ENCODE results near the gene FOXP4.

DNA sequence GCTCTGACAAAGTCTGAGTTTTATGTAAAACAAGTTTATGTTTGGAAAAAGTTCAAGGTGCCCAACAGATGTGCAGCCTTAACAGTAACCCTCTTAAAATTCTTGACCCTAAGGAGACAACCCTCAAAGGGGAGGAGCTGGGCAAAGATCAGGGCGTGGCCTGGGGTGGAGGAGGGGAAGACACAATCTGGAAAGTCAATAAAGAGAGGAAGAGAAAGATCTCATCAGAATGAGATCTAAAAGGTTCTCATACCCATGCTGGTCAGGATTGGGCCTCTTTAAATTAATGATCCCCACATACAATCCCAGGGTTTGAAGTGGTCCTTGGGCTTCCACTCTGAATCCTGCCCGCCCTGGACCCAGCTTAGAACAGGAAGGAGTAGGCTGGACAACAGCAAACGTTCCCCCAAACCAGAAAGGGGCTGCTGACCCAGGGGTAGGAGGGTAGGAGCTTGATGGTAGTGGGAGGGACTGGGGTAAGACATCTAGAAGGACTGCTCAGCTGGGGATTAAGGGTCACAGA, 33.0 kb downstream of the FOXP4 start:
- TF ChIP-seq, protein P1, sequence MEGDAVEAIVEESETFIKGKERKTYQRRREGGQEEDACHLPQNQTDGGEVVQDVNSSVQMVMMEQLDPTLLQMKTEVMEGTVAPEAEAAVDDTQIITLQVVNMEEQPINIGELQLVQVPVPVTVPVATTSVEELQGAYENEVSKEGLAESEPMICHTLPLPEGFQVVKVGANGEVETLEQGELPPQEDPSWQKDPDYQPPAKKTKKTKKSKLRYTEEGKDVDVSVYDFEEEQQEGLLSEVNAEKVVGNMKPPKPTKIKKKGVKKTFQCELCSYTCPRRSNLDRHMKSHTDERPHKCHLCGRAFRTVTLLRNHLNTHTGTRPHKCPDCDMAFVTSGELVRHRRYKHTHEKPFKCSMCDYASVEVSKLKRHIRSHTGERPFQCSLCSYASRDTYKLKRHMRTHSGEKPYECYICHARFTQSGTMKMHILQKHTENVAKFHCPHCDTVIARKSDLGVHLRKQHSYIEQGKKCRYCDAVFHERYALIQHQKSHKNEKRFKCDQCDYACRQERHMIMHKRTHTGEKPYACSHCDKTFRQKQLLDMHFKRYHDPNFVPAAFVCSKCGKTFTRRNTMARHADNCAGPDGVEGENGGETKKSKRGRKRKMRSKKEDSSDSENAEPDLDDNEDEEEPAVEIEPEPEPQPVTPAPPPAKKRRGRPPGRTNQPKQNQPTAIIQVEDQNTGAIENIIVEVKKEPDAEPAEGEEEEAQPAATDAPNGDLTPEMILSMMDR (IDR thresholded peaks at IDR 0.05), result no peak
- TF ChIP-seq RAD21 (conservative IDR thresholded peaks at IDR 0.05 in 1 of 2, IDR thresholded peaks at IDR 0.05 in 1 of 2), result no peak
- TF ChIP-seq, protein P2, sequence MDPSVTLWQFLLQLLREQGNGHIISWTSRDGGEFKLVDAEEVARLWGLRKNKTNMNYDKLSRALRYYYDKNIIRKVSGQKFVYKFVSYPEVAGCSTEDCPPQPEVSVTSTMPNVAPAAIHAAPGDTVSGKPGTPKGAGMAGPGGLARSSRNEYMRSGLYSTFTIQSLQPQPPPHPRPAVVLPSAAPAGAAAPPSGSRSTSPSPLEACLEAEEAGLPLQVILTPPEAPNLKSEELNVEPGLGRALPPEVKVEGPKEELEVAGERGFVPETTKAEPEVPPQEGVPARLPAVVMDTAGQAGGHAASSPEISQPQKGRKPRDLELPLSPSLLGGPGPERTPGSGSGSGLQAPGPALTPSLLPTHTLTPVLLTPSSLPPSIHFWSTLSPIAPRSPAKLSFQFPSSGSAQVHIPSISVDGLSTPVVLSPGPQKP (IDR thresholded peaks at IDR 0.05; ENCODE audit: low read depth, low read length), result no peak
- TF ChIP-seq POLR2A (IDR thresholded peaks at IDR 0.05; ENCODE audit: low read length), result no peak
- no peak for TF ChIP-seq MYC (IDR thresholded peaks at IDR 0.05; ENCODE audit: borderline replicate concordance, low read length)
- TF ChIP-seq CBX2 (IDR thresholded peaks at IDR 0.05; ENCODE audit: borderline replicate concordance, low read depth), result no peak
- no peak for TF ChIP-seq SREBF2 (IDR thresholded peaks at IDR 0.05)
- no peak for TF ChIP-seq CHD2 (IDR thresholded peaks at IDR 0.05; ENCODE audit: low read length, partially characterized antibody)
- no peak for TF ChIP-seq JUN (IDR thresholded peaks at IDR 0.05)
- no peak for TF ChIP-seq MAZ (IDR thresholded peaks at IDR 0.05; ENCODE audit: borderline replicate concordance, low read depth, low read length)
- no peak for TF ChIP-seq RFX5 (IDR thresholded peaks at IDR 0.05)
- TF ChIP-seq, protein P3, sequence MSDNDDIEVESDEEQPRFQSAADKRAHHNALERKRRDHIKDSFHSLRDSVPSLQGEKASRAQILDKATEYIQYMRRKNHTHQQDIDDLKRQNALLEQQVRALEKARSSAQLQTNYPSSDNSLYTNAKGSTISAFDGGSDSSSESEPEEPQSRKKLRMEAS (IDR thresholded peaks at IDR 0.05), result no peak
- TF ChIP-seq TP53 (CRISPR knock-in tag; IDR thresholded peaks at IDR 0.05), result no peak
- TF ChIP-seq EP300 (IDR thresholded peaks at IDR 0.05), result no peak

Measured in A549 (cell line).